Thyroid gland (tissue), 4 donors: Measurements from ENCODE around the gene ARPP19. TPM values are rescaled to one million over a fixed set of nuclear protein-coding genes. Genes with fewer than 3 reads are reported as not detected.

Source experiments
- DNase-seq, 2 donors: peaks; one replicate each; pipeline ENCODE4 v3.0.0-alpha.2; 2019
- H3K27ac ChIP-seq, 3 donors: fragments of 200-600 bp; sonication (generic); 1 replicate in 2 of 3; 2 replicates in 1 of 3; pipeline ENCODE4 v1.5.1; 2016 to 2019; ENCODE audit warnings: mild to moderate bottlenecking in 1 of 3, moderate library complexity in 1 of 3
- H3K27me3 ChIP-seq: fragments of 200-600 bp; sonication (generic); one replicate; pipeline ENCODE4 v1.5.1; 2019
- H3K36me3 ChIP-seq, 2 donors: fragments of 200-600 bp; sonication (generic); one replicate each; pipeline ENCODE4 v1.5.1; 2016 to 2019
- H3K4me1 ChIP-seq, 2 donors: fragments of 200-600 bp; sonication (generic); one replicate each; pipeline ENCODE4 v1.5.1; 2017 to 2019
- H3K4me3 ChIP-seq, 3 donors: fragments of 200-600 bp; sonication (generic); replicated peaks in 1 of 3; 1 replicate in 2 of 3; 2 replicates in 1 of 3; pipeline ENCODE4 v1.5.1; 2016; ENCODE audit warnings: mild to moderate bottlenecking in 1 of 3
- H3K9me3 ChIP-seq: fragments of 200-600 bp; sonication (generic); one replicate; pipeline ENCODE4 v1.5.1; 2017
- POLR2A ChIP-seq, 2 donors: fragments of 450-650 bp; IDR thresholded peaks; one replicate each; pipeline ENCODE4 v1.6.1; 2017; ENCODE audit warnings: antibody characterized with exemption in 2 of 2, mild to moderate bottlenecking in 2 of 2, moderate library complexity in 1 of 2
- WGBS, 2 donors: methylation state at CpG; one replicate each; pipeline ENCODE4 v1.1.5; 2017; 5-methylcytosine and 5-hydroxymethylcytosine counted together
- intact Hi-C: fragments of 100-400 bp; cut with DNase I; formaldehyde crosslinking; loops from one replicate; pipeline ENCODE4 v1.15.1; 2023
- total RNA-seq, 4 donors: library from RNA; depleted of rRNA; stranded (reverse); fragments of >200 nt; gene quantifications; one replicate each; pipeline ENCODE4 v1.2.3, GENCODE V29; 2016
- TF ChIP-seq, protein P1 (sequence below), 6 experiments: fragments of 200-600 bp in 3 of 6; fragments of 450-650 bp in 3 of 6; sonication (generic) in 3 of 6; IDR thresholded peaks; one replicate each; pipeline ENCODE4 v1.5.1; 2016 to 2019; ENCODE audit warnings: antibody characterized with exemption in 6 of 6, mild to moderate bottlenecking in 2 of 6, inconsistent platforms in 1 of 6, moderate library complexity in 1 of 6

Gene ARPP19
- total RNA-seq, 4 donors from 2014 or later = 148 to 221 (median 202) TPM

- Histone ChIP-seq H3K9me3 (no peaks in the 10 kb centered on the region), H3K27me3 (no peaks in the 10 kb centered on the region), H3K27ac (no peak overlapping the region), H3K4me3 (no peak overlapping the region), H3K4me1 (no peaks in the 10 kb centered on the region), H3K36me3 (no peaks in the 10 kb centered on the region)
- no peak for DNase-seq
- intact Hi-C loops = no loop called here
- 88 to 92% methylated on average over 3 of the region's 3 CpGs for WGBS, 2 donors
- TF ChIP-seq, protein P1, sequence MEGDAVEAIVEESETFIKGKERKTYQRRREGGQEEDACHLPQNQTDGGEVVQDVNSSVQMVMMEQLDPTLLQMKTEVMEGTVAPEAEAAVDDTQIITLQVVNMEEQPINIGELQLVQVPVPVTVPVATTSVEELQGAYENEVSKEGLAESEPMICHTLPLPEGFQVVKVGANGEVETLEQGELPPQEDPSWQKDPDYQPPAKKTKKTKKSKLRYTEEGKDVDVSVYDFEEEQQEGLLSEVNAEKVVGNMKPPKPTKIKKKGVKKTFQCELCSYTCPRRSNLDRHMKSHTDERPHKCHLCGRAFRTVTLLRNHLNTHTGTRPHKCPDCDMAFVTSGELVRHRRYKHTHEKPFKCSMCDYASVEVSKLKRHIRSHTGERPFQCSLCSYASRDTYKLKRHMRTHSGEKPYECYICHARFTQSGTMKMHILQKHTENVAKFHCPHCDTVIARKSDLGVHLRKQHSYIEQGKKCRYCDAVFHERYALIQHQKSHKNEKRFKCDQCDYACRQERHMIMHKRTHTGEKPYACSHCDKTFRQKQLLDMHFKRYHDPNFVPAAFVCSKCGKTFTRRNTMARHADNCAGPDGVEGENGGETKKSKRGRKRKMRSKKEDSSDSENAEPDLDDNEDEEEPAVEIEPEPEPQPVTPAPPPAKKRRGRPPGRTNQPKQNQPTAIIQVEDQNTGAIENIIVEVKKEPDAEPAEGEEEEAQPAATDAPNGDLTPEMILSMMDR (IDR thresholded peaks at IDR 0.05) = no peak
- no peak for TF ChIP-seq POLR2A (IDR thresholded peaks at IDR 0.05)
These were observed 47.1 kb downstream of the ARPP19 start for GRCh38 chr15:52521682-52522081.

DNA sequence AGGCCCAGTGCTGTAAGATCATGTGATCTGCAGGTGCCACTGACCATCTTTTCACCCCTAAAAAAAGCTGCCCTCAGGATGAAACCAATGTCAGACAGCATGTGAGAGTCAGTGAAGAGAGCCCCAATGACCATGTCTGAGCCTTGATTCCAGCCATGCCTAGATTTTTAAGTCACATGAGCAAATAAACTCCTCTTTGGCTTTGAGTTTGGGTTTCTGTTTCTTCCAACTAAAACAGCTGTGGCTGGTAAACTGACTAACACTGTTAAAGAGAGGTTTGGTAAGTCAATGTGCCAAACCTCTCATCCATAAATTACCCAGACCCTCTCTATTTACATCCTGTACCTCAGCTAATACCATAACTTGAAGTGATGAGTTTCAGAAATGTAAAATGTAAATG lies 48.4 kb downstream of the ARPP19 start:
- no peak for DNase-seq
- intact Hi-C loops = no loop called here
- Histone ChIP-seq H3K4me1 (no peaks in the 10 kb centered on the region), H3K4me3 (no peak overlapping the region), H3K27ac (no peak overlapping the region), H3K27me3 (no peaks in the 10 kb centered on the region), H3K9me3 (no peaks in the 10 kb centered on the region), H3K36me3 (no peaks in the 10 kb centered on the region)
- TF ChIP-seq, protein P1 (IDR thresholded peaks at IDR 0.05) = no peak
- no peak for TF ChIP-seq POLR2A (IDR thresholded peaks at IDR 0.05)

DNA sequence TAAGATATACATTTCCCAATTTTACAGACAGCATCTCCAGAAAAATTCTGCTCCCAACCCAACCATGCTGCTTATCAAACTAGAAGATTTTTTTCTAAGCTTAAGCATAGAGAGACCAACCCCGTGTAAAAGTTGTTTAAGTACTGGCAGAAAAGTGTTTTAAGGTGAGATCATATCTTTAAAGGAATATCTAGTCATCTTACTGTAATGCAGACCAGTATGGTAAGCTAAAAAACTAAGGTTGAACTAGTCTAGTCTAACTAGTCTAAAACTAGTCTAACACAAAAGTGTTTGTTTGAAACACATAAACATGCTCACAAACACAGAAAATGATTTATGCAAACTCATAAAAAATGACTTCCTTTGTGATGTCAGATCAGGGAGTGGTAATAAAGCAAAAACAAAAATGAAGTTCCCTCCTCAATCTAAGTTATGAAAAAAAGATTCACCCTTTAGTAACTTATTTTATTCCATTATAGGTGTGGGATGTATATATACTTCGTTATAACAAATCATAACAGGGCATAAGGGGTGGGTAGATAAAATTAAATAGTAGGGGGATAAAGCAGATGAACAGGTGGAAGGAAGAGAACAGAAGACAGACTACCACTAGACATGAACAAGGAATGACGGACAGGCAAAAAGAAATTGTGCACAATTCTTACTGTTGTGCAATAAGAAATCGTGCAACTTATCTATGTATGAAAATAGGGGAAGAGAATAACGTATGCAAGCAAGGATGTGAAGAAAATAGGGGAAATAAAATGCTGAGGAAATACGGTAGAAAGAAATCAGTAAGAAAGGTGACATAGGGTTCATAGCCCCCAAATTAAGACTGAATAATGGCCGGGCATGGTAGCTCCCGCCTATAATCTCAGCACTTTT lies 50.1 kb downstream of the ARPP19 start:
- H3K9me3 ChIP-seq = no peaks in the 10 kb centered on the region
- WGBS, 2 donors = 76 to 79% methylated on average over 8 of the region's 8 CpGs

DNA sequence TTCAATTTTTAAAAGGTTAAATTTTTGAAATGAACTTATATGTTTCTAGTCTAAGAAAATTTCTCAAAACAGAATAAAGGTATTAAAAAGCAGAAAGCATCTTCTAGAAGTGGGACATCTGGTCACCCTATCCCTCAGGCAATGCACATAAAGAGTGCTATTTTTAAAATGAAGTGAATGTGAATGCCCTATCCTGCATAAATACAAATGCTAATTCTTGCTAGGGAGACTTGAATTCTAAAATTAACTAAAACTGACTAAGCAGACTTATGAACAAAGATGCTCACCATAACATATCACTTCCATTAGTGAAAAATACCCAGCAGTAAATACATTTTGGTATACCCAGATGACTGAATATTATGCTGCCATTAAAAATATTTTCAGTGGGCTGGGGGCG lies 51.8 kb downstream of the ARPP19 start:
- no peaks in the 10 kb centered on the region for H3K36me3 ChIP-seq
- intact Hi-C loops = no loop called here
- TF ChIP-seq, protein P1 (IDR thresholded peaks at IDR 0.05) = no peak
- no peak for TF ChIP-seq POLR2A (IDR thresholded peaks at IDR 0.05)

More for the DNA sequence above, 50.1 kb downstream of the ARPP19 start:
- Histone ChIP-seq H3K27ac (no peak overlapping the region), H3K4me1 (no peaks in the 10 kb centered on the region), H3K36me3 (no peaks in the 10 kb centered on the region), H3K4me3 (no peak overlapping the region), H3K27me3 (no peaks in the 10 kb centered on the region)
- intact Hi-C loops = no loop called here
- DNase-seq = no peak
- TF ChIP-seq POLR2A (IDR thresholded peaks at IDR 0.05) = no peak
- TF ChIP-seq, protein P1 (IDR thresholded peaks at IDR 0.05) = no peak

DNA sequence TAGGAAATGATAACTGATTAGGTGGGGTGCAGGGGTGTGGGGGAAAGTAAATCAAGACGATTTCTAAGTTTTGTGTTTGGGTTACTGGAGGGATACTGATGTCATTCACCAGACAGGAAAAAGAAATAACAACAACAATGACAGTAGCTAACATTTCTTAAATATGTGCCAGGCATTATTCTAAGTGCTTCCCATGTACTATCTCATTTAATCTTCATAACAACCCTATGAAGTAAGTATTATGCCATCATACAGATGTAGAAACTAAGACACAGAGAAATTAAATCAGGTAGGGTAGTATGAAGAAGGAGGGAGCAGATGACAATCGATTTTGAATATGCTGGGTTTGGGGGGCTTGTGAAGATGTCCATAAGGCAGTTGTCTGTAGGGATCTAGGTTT lies 53.5 kb downstream of the ARPP19 start:
- no peak for DNase-seq
- H3K9me3 ChIP-seq = no peaks in the 10 kb centered on the region
- WGBS, 2 donors = 84 to 92% methylated on average over 2 of the region's 2 CpGs
- H3K4me3 ChIP-seq = no peak overlapping the region
- no peak for TF ChIP-seq POLR2A (IDR thresholded peaks at IDR 0.05)
- TF ChIP-seq, protein P1 (IDR thresholded peaks at IDR 0.05) = no peak
- H3K4me1 ChIP-seq = peaks cover 0 to 8% of the 10 kb centered on the region in 2 donors
- intact Hi-C loops = no loop called here
- no peaks in the 10 kb centered on the region for H3K27me3 ChIP-seq
- H3K36me3 ChIP-seq = no peaks in the 10 kb centered on the region
- no peak overlapping the region for H3K27ac ChIP-seq

More for the DNA sequence above, 51.8 kb downstream of the ARPP19 start:
- Histone ChIP-seq H3K27ac (no peak overlapping the region), H3K4me1 (no peaks in the 10 kb centered on the region), H3K9me3 (no peaks in the 10 kb centered on the region), H3K4me3 (no peak overlapping the region), H3K27me3 (no peaks in the 10 kb centered on the region)
- DNase-seq = no peak
- 100% methylated on average over 1 of the region's 1 CpG for WGBS, 2 donors
